Stimulated activated CD4-positive, alpha-beta T cell treated with anti-CD3 and anti-CD28 coated beads, Interleukin-15, amount 100 ng/mL, for 24 hours (primary cell): ENCODE measurements around the gene KCNT1.

ENCODE experiments used
- DNase-seq: peaks from one replicate; pipeline ENCODE4 v3.0.0-alpha.2; 2020

Gene KCNT1

GRCh38 chr9:135804581-135805421, 102.8 kb downstream of the KCNT1 start:
- no peak for DNase-seq

- DNase-seq: no peak
These were observed 103.5 kb downstream of the KCNT1 start for GRCh38 chr9:135805422-135806022.

- DNase-seq: no peak
These were observed 107.2 kb downstream of the KCNT1 start for GRCh38 chr9:135809166-135809565.

- DNase-seq: no peak
These were observed 109.0 kb downstream of the KCNT1 start for GRCh38 chr9:135810806-135811575.

- DNase-seq: no peak
These were observed 109.8 kb downstream of the KCNT1 start for GRCh38 chr9:135811801-135812200.

GRCh38 chr9:135812961-135813360, 111.0 kb downstream of the KCNT1 start:
- DNase-seq: no peak

GRCh38 chr9:135813671-135814290, 111.8 kb downstream of the KCNT1 start:
- no peak for DNase-seq

- DNase-seq: no peak
These were observed 112.6 kb downstream of the KCNT1 start for GRCh38 chr9:135814421-135815095.

- no peak for DNase-seq
These were observed 113.4 kb downstream of the KCNT1 start for GRCh38 chr9:135815413-135815812.

GRCh38 chr9:135815830-135816650, 114.1 kb downstream of the KCNT1 start:
- no peak for DNase-seq

GRCh38 chr9:135816651-135816970, 114.6 kb downstream of the KCNT1 start:
- no peak for DNase-seq

- no peak for DNase-seq
These were observed 116.1 kb downstream of the KCNT1 start for GRCh38 chr9:135817951-135818717.

- no peak for DNase-seq
These were observed 116.9 kb downstream of the KCNT1 start for GRCh38 chr9:135818718-135819475.

- no peak for DNase-seq
These were observed 117.9 kb downstream of the KCNT1 start for GRCh38 chr9:135819905-135820304.

GRCh38 chr9:135820661-135821060, 118.7 kb downstream of the KCNT1 start:
- DNase-seq: no peak

- no peak for DNase-seq
These were observed 119.1 kb downstream of the KCNT1 start for GRCh38 chr9:135821116-135821515.

GRCh38 chr9:135821733-135822373, 119.9 kb downstream of the KCNT1 start:
- DNase-seq: no peak

- no peak for DNase-seq
These were observed 120.4 kb downstream of the KCNT1 start for GRCh38 chr9:135822374-135822755.

- no peak for DNase-seq
These were observed 121.1 kb downstream of the KCNT1 start for GRCh38 chr9:135823036-135823435.
